Liver (tissue), 3 donors: ENCODE measurements around the gene PSMB9.
"Not testable (repeated sequence)": the region's sequence is repeated elsewhere in the genome, so short reads cannot be mapped to it uniquely, and the experiment has no call there.

Source experiments
- EGR1 ChIP-seq, 2 donors: IDR thresholded peaks; 2 replicates each; pipeline ENCODE4 v1.6.1; 2016 to 2018; ENCODE audit warnings: antibody characterized with exemption in 2 of 2, low read depth in 2 of 2
- HNF4G ChIP-seq: IDR thresholded peaks from 2 replicates; pipeline ENCODE4 v1.6.1; 2016; ENCODE audit warnings: antibody characterized with exemption
- RAD21 ChIP-seq, 2 donors: IDR thresholded peaks; 2 replicates each; pipeline ENCODE4 v1.6.1; 2016; ENCODE audit warnings: antibody characterized with exemption in 2 of 2, mild to moderate bottlenecking in 2 of 2
- RXRA ChIP-seq, 2 donors: IDR thresholded peaks; 2 replicates each; pipeline ENCODE4 v1.6.1; 2017 to 2018; ENCODE audit warnings: antibody characterized with exemption in 2 of 2, mild to moderate bottlenecking in 1 of 2
- SP1 ChIP-seq: IDR thresholded peaks from 2 replicates; pipeline ENCODE4 v1.6.1; 2018; ENCODE audit warnings: antibody characterized with exemption, mild to moderate bottlenecking
- TAF1 ChIP-seq: conservative IDR thresholded peaks from 2 replicates; pipeline ENCODE4 v1.6.1; 2016; ENCODE audit warnings: antibody characterized with exemption, mild to moderate bottlenecking
- YY1 ChIP-seq: IDR thresholded peaks from 2 replicates; pipeline ENCODE4 v1.6.1; 2016; ENCODE audit warnings: antibody characterized with exemption, mild to moderate bottlenecking
- TF ChIP-seq, protein P1 (sequence below): fragments of 150-350 bp; IDR thresholded peaks from 2 replicates; pipeline ENCODE4 v1.5.1; 2017; ENCODE audit warnings: improper control_type of control experiment, low read depth, low read length; ENCODE audit not compliant: missing input control
- TF ChIP-seq, protein P2 (sequence below): IDR thresholded peaks from 2 replicates; pipeline ENCODE4 v1.6.1; 2016; ENCODE audit warnings: antibody characterized with exemption
- TF ChIP-seq, protein P3 (sequence below): IDR thresholded peaks from 2 replicates; pipeline ENCODE4 v1.6.1; 2016; ENCODE audit warnings: antibody characterized with exemption, mild to moderate bottlenecking
- TF ChIP-seq, protein P4 (sequence below): IDR thresholded peaks from 2 replicates; pipeline ENCODE4 v1.6.1; 2016; ENCODE audit warnings: antibody characterized with exemption
- donor health status: healthy.
- donor health status: healthy.

DNA sequence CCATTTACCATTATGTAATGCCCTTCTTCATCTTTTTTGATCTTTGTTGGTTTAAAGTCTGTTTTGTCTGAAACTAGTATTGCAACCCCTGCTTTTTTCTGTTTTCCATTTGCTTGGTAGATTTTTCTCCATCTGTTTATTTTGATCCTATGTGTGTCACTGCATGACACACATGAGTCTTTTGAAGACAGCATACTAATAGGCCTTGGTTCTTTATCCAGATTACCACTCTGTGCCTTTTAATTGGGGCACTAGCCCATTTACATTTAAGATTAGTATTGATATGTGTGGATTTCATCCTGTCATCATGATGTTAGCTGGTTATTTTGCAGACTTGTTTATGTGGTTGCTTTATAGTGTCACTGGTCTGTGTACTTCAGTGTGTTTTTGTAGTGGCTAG, 48.6 kb upstream of the PSMB9 start:
- TF ChIP-seq TAF1; RXRA (IDR thresholded peaks at IDR 0.05); SP1; YY1; RAD21 (IDR thresholded peaks at IDR 0.05); HNF4G; EGR1 (IDR thresholded peaks at IDR 0.05; ENCODE audit: low read depth in 2 of 2): not testable (repeated sequence)
- TF ChIP-seq, protein P1, sequence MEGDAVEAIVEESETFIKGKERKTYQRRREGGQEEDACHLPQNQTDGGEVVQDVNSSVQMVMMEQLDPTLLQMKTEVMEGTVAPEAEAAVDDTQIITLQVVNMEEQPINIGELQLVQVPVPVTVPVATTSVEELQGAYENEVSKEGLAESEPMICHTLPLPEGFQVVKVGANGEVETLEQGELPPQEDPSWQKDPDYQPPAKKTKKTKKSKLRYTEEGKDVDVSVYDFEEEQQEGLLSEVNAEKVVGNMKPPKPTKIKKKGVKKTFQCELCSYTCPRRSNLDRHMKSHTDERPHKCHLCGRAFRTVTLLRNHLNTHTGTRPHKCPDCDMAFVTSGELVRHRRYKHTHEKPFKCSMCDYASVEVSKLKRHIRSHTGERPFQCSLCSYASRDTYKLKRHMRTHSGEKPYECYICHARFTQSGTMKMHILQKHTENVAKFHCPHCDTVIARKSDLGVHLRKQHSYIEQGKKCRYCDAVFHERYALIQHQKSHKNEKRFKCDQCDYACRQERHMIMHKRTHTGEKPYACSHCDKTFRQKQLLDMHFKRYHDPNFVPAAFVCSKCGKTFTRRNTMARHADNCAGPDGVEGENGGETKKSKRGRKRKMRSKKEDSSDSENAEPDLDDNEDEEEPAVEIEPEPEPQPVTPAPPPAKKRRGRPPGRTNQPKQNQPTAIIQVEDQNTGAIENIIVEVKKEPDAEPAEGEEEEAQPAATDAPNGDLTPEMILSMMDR = not testable (repeated sequence)
- TF ChIP-seq, protein P2, sequence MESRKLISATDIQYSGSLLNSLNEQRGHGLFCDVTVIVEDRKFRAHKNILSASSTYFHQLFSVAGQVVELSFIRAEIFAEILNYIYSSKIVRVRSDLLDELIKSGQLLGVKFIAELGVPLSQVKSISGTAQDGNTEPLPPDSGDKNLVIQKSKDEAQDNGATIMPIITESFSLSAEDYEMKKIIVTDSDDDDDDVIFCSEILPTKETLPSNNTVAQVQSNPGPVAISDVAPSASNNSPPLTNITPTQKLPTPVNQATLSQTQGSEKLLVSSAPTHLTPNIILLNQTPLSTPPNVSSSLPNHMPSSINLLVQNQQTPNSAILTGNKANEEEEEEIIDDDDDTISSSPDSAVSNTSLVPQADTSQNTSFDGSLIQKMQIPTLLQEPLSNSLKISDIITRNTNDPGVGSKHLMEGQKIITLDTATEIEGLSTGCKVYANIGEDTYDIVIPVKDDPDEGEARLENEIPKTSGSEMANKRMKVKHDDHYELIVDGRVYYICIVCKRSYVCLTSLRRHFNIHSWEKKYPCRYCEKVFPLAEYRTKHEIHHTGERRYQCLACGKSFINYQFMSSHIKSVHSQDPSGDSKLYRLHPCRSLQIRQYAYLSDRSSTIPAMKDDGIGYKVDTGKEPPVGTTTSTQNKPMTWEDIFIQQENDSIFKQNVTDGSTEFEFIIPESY = not testable (repeated sequence)
- TF ChIP-seq, protein P3, sequence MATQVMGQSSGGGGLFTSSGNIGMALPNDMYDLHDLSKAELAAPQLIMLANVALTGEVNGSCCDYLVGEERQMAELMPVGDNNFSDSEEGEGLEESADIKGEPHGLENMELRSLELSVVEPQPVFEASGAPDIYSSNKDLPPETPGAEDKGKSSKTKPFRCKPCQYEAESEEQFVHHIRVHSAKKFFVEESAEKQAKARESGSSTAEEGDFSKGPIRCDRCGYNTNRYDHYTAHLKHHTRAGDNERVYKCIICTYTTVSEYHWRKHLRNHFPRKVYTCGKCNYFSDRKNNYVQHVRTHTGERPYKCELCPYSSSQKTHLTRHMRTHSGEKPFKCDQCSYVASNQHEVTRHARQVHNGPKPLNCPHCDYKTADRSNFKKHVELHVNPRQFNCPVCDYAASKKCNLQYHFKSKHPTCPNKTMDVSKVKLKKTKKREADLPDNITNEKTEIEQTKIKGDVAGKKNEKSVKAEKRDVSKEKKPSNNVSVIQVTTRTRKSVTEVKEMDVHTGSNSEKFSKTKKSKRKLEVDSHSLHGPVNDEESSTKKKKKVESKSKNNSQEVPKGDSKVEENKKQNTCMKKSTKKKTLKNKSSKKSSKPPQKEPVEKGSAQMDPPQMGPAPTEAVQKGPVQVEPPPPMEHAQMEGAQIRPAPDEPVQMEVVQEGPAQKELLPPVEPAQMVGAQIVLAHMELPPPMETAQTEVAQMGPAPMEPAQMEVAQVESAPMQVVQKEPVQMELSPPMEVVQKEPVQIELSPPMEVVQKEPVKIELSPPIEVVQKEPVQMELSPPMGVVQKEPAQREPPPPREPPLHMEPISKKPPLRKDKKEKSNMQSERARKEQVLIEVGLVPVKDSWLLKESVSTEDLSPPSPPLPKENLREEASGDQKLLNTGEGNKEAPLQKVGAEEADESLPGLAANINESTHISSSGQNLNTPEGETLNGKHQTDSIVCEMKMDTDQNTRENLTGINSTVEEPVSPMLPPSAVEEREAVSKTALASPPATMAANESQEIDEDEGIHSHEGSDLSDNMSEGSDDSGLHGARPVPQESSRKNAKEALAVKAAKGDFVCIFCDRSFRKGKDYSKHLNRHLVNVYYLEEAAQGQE = not testable (repeated sequence)
- TF ChIP-seq, protein P4, sequence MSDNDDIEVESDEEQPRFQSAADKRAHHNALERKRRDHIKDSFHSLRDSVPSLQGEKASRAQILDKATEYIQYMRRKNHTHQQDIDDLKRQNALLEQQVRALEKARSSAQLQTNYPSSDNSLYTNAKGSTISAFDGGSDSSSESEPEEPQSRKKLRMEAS = not testable (repeated sequence)
